Fibroblast of skin of scalp (primary cell): ENCODE measurements around the gene PRRG2.
A peak's percentile ranks its signal among the peaks of the same experiment; 100 is the strongest.

ENCODE experiments used
- DNase-seq: peaks from one replicate; pipeline ENCODE4 v3.0.0-alpha.2; 2013

Gene PRRG2

GRCh38 chr19:49557641-49558325, 23.3 kb upstream of the PRRG2 start:
- DNase-seq, result no peak

DNA sequence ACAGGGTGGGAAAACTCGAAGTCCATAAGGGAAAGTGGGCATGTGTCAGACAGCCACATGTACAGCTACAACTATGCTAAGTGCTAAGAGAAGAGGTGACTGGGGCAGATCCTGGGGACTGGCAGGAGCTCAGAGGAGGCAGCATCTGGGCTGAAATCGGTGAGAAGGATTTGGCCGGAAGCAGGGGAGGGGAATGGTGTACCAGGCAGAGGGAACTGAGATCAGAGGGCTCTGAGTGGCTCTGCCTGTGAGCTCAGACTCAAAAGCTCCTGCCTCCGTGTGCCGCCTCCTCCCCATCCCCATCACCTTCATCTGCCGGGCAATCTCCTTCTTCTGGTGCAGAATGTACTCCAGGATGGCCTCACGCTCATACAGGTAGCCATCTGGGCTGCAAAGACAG, 22.5 kb upstream of the PRRG2 start:
- DNase-seq, result no peak

DNA sequence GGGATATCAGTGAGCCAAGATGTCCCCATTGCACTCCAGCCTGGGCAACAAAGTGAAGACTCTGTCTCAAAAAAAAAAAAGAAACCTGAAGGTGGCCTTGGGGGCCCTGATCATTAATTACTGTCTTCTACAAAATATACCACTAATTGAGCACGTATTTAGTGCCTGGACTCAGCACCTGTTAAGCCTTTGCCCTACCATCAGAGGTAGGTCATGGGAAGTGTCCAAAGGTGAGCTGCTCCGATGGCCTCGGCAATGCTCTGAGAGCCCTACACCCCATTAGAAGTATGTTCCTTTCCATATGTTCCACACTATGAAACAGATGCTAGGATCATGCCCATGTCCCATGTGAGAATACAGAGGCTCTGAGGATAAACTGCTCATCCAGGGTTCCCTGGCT, 21.7 kb upstream of the PRRG2 start:
- no peak for DNase-seq

DNA sequence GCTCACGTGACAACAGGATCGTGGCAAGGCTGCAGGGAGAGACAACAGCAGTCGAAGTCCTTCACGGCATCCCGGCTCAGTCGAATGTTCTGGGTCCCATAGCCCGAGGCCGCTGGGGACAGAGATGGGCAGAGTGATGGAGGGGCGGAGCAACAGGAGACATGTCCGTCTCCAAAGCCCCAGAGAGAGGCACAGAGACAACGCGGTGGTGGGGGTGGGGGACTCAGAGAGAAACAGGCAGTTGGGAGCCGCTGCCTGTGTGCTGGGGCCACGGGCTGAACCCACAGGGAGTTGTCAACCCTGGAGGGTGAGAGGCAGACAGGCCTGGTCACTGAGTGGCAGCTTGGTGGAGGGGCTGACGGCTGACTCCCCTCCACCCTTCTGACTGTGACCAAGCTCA, 21.2 kb upstream of the PRRG2 start:
- DNase-seq, result no peak

GRCh38 chr19:49560358-49560900, 20.7 kb upstream of the PRRG2 start:
- no peak for DNase-seq

- no peak for DNase-seq
Observed at GRCh38 chr19:49564616-49565045, 16.5 kb upstream of the PRRG2 start.

DNA sequence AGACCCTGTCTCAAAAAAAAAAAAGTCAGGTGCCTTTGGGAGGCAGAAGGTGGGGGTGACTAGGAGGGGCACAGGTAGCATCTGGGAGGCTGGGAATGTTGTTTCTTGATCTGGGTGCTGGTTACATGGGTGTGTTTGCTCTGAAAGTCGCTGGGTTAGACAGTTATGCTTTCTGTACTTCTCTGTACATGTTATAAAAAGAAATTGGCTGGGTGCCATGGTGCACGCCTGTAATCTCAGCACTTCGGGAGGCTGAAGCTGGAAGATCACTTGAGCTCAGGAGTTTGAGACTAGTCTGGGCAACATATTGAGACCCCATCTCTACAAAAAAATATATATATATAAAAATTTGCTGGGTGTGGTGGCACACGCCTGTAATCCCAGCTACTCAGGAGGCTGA, 15.9 kb upstream of the PRRG2 start:
- DNase-seq, result no peak

- DNase-seq, result no peak
Observed at GRCh38 chr19:49566302-49566701, 14.8 kb upstream of the PRRG2 start.

DNA sequence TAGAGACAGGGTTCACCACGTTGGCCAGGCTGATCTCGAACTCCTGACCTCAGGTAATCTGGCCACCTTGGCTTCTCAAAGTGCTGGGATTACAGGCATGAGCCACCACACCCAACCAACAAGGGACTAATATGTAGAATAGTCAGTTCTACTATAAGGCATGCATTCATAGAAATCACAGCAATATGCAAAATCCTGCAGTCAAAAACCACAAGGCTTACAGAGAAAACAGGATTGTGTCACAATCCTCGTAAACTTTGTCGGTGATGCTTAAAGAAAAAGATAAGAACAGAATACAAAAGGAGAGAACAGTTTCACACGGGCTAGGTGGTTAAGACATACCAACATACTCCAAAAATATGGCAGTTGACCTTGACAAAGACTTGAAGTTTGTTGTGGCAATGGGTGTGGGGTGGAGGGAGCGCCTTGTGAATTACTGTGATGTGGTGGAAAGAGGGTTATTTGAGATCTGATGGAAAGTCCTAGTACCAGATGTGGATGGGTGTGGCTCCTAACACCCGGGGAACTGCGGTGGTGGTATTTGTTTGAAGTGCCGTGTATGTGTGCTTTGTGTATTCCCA, 13.2 kb upstream of the PRRG2 start:
- DNase-seq, result no peak

- peak; percentile 83 for DNase-seq
Observed at GRCh38 chr19:49570138-49570856, 10.8 kb upstream of the PRRG2 start.

GRCh38 chr19:49570997-49571676, 10.0 kb upstream of the PRRG2 start:
- peak; percentile 18 for DNase-seq

DNA sequence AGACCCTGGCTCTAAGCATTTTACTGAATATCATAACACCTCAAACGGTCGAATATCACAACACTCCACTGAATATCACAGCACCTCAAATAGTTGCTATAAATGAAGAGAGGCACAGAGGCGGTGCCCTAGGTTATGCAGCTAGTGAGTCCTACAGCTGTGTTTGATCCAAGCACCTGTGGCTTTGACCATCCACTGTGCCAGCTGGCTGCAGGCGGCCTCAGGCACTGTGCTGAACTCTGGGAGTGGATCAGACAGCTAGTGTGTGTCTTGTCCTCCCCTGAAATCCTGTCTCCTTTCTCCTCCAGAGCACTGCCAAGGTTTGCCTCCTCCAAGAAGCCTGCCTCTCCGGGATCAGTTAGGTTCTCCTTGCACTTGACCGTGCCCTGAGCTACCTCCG, 8.1 kb upstream of the PRRG2 start:
- no peak for DNase-seq

- no peak for DNase-seq
Observed at GRCh38 chr19:49573425-49573824, 7.7 kb upstream of the PRRG2 start.

GRCh38 chr19:49574206-49574755, 6.8 kb upstream of the PRRG2 start:
- DNase-seq, result no peak

- DNase-seq, result no peak
Observed at GRCh38 chr19:49579193-49579592, 1.9 kb upstream of the PRRG2 start.

GRCh38 chr19:49579947-49580263, 1.2 kb upstream of the PRRG2 start:
- no peak for DNase-seq

GRCh38 chr19:49580264-49581006, 681 bp upstream of the PRRG2 start, which contains the start of gene NOSIP:
Gene NOSIP (minus strand): TSS chr19:49580556. CDS start chr19:49560691, 19,865 bp downstream.
- peak; percentile 97 for DNase-seq

- no peak for DNase-seq
Observed at GRCh38 chr19:49583239-49583638, 2.1 kb downstream of the PRRG2 start.

GRCh38 chr19:49585023-49585422, 3.9 kb downstream of the PRRG2 start:
- DNase-seq, result no peak

- no peak for DNase-seq
Observed at GRCh38 chr19:49587227-49587626, 6.1 kb downstream of the PRRG2 start.

GRCh38 chr19:49588365-49589122, 7.4 kb downstream of the PRRG2 start:
- DNase-seq, result no peak
